Left lung (tissue), 10 donors: ENCODE data around the gene NUP133. TPM values are rescaled to one million over a fixed set of nuclear protein-coding genes. Genes with fewer than 3 reads are reported as not detected.
A peak's percentile ranks its signal among the peaks of the same experiment; 100 is the strongest.

ENCODE experiments used
- ATAC-seq: fragments of 200-7000 bp; cut with Tn5 transposase; one replicate; pipeline ENCODE4 v1.9.1; 2020; ENCODE audit warnings: moderate library complexity
- DNase-seq, 4 donors: peaks; one replicate each; pipeline ENCODE4 v3.0.0-alpha.2; 2013 to 2020
- H3K27ac ChIP-seq, 2 donors: fragments of 200-600 bp; sonication (generic) in 1 of 2; one replicate each; pipeline versions ENCODE4 v1.5.0 to v1.8.0; 2020 to 2021
- H3K27me3 ChIP-seq, 2 donors: fragments of 200-600 bp; sonication (generic) in 1 of 2; one replicate each; pipeline versions ENCODE4 v1.5.0 to v1.8.0; 2020 to 2021
- H3K36me3 ChIP-seq, 2 donors: fragments of 200-600 bp; sonication (generic) in 1 of 2; one replicate each; pipeline versions ENCODE4 v1.5.0 to v1.8.0; 2020 to 2021
- H3K4me1 ChIP-seq, 2 donors: fragments of 200-600 bp; one replicate each; pipeline ENCODE4 v1.8.0; 2021
- H3K4me3 ChIP-seq, 2 donors: fragments of 200-600 bp; sonication (generic) in 1 of 2; one replicate each; pipeline versions ENCODE4 v1.5.0 to v1.8.0; 2020 to 2021; ENCODE audit warnings: mild to moderate bottlenecking in 1 of 2
- H3K9me3 ChIP-seq, 2 donors: fragments of 200-600 bp; sonication (generic) in 1 of 2; one replicate each; pipeline versions ENCODE4 v1.5.0 to v1.8.0; 2020 to 2021
- CTCF ChIP-seq, 2 donors: fragments of 200-600 bp; sonication (generic) in 1 of 2; IDR thresholded peaks; one replicate each; pipeline versions ENCODE4 v1.5.0 to v1.8.0; 2021; ENCODE audit warnings: antibody characterized with exemption in 2 of 2
- intact Hi-C, 2 donors: fragments of 100-400 bp; cut with DNase I; formaldehyde crosslinking; loops; one replicate each; pipeline versions ENCODE4 v1.11.2 to v1.14.2; 2022
- polyA plus RNA-seq, 6 donors: library from polyadenylated mRNA; unstranded; fragments of 120-200 nt; gene quantifications; one replicate each; pipeline ENCODE4 v1.2.1, GENCODE V29; 2013; ENCODE audit not compliant: insufficient read length in 6 of 6
- total RNA-seq, 2 donors: library from RNA; stranded (reverse); fragmentation: NEBNext Ultra II Directional; extraction: Animal tissue kit (Norgen Biotek cat#: 25700); gene quantifications; one replicate each; pipeline ENCODE4 v1.2.1, GENCODE V29; 2021
- donor health status: DM: no; HTN: yes; CAD: no.
- donor health status: DM: no; HTN: no; CAD: no.

The NUP133 gene
- total and polyA plus RNA-seq, 8 donors = 30.2 to 47.1 (median 42.5) TPM

- no peak for ATAC-seq
- peaks cover 36 to 56% of the 10 kb centered on the region in 2 donors for H3K27me3 ChIP-seq
Measured at GRCh38 chr1:229411434-229412055, 96.6 kb downstream of the NUP133 start.

GRCh38 chr1:229410692-229411433 is 97.3 kb downstream of the NUP133 start:
- no peak for TF ChIP-seq CTCF (IDR thresholded peaks at IDR 0.05)
- intact Hi-C loops = no loop called here
- no peak overlapping the region for H3K27ac ChIP-seq
- ATAC-seq (peak; percentile 95), DNase-seq (peak in 1 of 4 donors; percentile 70)
- H3K27me3 ChIP-seq = peaks cover 42 to 63% of the 10 kb centered on the region in 2 donors
- no peaks in the 10 kb centered on the region for H3K36me3 ChIP-seq
- H3K4me1 ChIP-seq = peaks cover 17 to 23% of the 10 kb centered on the region in 2 donors
- no peak overlapping the region for H3K4me3 ChIP-seq
- no peaks in the 10 kb centered on the region for H3K9me3 ChIP-seq

More at GRCh38 chr1:229411434-229412055, 96.6 kb downstream of the NUP133 start:
- TF ChIP-seq CTCF (IDR thresholded peaks at IDR 0.05) = no peak
- DNase-seq = no peak
- peaks cover 17 to 23% of the 10 kb centered on the region in 2 donors for H3K4me1 ChIP-seq
- intact Hi-C loops = no loop called here
- no peaks in the 10 kb centered on the region for H3K9me3 ChIP-seq
- H3K4me3 ChIP-seq = no peak overlapping the region
- no peak overlapping the region for H3K27ac ChIP-seq
- H3K36me3 ChIP-seq = no peaks in the 10 kb centered on the region

- H3K4me1 ChIP-seq = peaks cover 17 to 23% of the 10 kb centered on the region in 2 donors
- no peaks in the 10 kb centered on the region for H3K36me3 ChIP-seq
- H3K9me3 ChIP-seq = no peaks in the 10 kb centered on the region
- peaks cover 47 to 68% of the 10 kb centered on the region in 2 donors for H3K27me3 ChIP-seq
- DNase-seq (no peak), ATAC-seq (no peak)
- intact Hi-C loops = no loop called here
- no peak overlapping the region for H3K27ac ChIP-seq
- H3K4me3 ChIP-seq = no peak overlapping the region
- no peak for TF ChIP-seq CTCF (IDR thresholded peaks at IDR 0.05)
Measured at GRCh38 chr1:229410370-229410691, 97.8 kb downstream of the NUP133 start.

- no peak overlapping the region for H3K27ac ChIP-seq
- no peak for DNase-seq
- no peak overlapping the region for H3K4me3 ChIP-seq
- no peaks in the 10 kb centered on the region for H3K9me3 ChIP-seq
- peaks cover 17 to 23% of the 10 kb centered on the region in 2 donors for H3K4me1 ChIP-seq
- H3K36me3 ChIP-seq = no peaks in the 10 kb centered on the region
- H3K27me3 ChIP-seq = peaks cover 47 to 73% of the 10 kb centered on the region in 2 donors
- no peak for TF ChIP-seq CTCF (IDR thresholded peaks at IDR 0.05)
- ATAC-seq = no peak
- intact Hi-C loops = no loop called here
Measured at GRCh38 chr1:229409616-229410369, 98.3 kb downstream of the NUP133 start.
